ENCODE measurements around the gene LRRN1.
"Not testable (repeated sequence)": the region's sequence is repeated elsewhere in the genome, so short reads cannot be mapped to it uniquely, and the experiment has no call there.

The LRRN1 gene

DNA sequence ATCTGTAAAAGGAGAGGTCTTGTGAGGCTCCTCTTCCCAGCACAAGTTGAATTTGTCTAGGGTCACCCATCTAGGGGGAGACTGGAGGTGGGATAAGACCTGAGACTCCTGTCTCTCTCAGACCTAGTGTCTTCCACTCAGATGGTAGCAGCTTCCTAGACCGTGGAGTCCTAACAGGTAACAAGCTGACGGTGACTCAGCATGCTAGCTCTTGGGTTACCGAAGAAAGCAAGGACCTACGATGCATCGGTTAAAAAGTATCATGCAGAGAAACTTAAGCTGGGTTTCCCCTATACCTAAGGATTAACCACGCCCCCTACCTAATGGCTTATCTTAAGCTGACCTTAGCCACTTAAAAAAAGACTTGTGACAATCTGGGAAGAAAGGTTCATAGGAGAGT is 7.6 kb downstream of the LRRN1 start:
- no peak for DNase-seq (ENCODE audit: low read depth in 2 of 2)

DNA sequence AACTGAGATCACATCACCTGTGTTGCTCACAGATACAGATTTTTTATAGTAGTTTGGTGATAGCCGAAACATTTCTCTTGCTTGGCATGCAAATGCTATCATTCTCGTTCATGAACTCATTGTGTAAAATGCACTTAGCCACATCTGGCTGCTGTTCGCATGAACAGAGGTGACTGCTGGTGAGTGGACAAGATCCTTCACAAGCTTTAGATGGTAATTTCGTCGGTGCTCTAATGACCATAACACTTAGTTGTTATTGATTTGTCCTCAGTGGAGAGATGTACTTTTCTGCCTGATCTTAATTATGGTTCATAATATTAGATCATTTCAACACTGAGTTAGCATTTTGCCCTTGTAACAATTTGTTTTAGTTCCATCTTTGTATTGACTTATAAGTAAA is 13.8 kb downstream of the LRRN1 start:
- DNase-seq (ENCODE audit: low read depth in 2 of 2): no peak

DNA sequence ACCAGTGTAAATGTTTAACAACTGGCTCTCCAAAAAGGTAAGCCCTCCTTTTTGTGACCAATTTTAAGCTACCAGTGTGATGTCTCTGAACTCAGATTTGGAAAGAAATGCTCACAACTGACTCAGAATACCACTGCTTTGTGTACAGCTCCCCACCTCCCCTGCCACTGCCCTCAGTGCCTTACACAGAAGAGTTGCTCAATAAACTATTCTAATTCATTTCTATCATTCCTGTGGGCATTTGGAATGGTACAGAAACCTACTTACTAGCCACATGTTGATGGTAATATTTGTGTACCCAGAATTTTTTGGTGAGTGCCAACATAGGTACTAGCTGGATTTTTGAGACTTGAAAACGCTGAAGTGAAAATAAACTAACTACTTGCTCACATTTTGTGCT is 16.0 kb downstream of the LRRN1 start:
- no peak for DNase-seq (ENCODE audit: low read depth in 2 of 2)

DNA sequence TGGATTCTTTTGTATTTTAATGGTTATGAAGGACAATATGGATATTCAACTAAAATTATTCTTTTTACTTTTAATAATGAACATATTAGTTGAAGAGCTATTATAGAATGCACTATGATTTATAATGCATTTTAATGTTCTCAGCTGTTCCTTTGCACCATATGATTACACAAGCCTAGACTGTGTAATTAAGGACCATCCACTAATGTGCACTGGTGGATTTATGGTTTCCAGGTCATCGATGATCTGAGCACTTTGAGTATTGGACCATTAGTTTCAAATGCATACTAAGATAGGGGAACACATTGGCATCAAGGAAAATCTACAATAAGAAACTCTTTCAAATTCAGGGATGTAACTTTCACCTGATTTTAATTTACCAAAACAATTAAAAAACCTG is 16.8 kb downstream of the LRRN1 start:
- DNase-seq (ENCODE audit: low read depth in 2 of 2): no peak

DNA sequence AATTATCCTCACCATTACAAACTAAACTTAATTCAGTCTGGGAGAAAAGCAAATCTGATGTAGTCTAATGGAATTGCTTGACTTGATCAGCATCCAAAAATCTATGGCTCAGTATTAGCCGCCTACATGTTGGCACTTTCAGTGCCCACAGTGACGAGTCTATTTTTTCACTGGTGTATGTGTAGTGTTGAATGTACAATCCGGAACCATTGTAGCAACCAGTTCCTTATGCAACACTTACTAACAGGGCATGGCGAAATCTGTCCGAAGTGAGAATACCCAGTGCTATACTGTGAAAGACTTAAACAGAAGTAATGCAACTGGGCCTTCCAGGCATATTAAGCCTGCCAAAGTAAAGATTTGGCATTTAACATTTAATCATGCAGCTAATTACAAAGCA is 18.6 kb downstream of the LRRN1 start:
- DNase-seq (ENCODE audit: low read depth in 2 of 2): no peak

DNA sequence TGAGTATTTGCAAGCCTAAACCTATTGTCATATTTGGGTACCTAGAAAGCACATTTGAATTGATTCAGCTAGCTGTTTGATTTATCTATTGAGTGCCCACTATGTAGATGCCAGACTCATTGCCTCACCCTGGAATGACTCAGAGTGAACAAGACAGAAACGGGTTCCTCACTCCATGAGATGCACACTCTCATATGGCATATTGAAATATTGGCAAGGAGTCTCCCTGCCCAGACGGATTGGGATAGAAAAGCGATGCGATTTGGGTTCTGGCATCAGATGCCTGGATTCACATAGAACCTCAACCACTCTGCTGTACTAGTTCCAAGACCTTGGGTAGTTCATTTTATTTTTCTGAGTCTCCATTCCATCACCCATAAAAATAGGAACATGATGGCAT is 22.5 kb downstream of the LRRN1 start:
- DNase-seq (ENCODE audit: low read depth in 2 of 2): no peak

DNA sequence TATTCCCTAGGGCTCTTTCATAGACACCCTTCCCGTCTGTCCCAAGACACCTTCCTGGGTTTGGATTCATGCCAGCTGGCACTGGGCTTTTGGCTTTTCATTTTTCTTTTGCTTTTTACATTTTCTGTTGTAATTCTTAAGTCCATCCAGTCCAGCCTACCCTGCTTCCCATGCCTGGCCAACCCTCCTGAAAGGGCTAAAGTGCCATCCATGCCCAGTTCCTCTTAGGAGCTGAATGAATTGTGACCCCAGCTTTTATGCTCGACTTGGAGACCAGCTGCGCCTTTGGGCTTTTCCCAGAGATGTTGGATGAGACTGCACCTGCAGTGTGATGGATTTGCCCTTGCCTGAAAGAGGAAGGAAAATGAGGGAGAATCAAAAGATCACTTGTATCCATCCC is 25.8 kb downstream of the LRRN1 start:
- no peak for DNase-seq (ENCODE audit: low read depth in 2 of 2)

DNA sequence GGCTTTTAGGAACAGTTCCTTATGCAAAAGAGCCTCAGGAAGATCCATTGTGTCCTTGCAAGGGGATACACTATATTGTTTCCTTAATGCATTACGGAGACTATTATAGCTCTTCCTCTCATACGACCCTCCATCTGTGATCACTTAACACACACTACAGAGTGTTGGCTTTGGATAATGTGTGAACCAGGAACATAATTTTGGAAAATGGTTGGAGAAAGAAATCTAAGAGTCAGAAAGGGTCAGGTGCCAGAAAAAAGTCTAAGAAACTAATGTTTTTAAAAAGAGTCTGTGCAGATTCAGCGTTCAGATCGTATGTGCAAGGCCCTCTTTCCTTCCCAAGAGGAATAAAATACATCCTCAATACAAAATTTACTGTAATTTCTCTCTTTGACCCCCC is 27.3 kb downstream of the LRRN1 start:
- no peak for DNase-seq (ENCODE audit: low read depth in 2 of 2)

DNA sequence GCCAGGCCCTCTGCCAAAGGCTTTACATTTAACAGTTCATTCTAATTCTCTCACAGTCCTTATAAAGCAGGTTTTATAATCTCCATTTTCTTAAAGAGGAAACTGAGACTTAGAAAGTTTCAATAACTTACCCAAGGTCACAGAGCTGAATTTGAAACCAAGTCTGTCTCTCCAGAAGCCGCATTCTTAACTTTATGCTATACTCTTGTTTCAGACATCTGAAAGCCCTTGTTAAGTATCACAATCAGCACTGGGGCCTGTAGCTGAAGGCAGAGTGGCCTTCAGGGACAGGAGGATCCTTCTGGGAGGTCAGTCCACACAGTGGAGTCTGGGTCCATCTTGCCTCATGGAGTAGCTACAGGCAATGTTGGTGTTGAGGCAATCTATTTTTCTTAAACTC is 27.9 kb downstream of the LRRN1 start:
- no peak for DNase-seq (ENCODE audit: low read depth in 2 of 2)

DNA sequence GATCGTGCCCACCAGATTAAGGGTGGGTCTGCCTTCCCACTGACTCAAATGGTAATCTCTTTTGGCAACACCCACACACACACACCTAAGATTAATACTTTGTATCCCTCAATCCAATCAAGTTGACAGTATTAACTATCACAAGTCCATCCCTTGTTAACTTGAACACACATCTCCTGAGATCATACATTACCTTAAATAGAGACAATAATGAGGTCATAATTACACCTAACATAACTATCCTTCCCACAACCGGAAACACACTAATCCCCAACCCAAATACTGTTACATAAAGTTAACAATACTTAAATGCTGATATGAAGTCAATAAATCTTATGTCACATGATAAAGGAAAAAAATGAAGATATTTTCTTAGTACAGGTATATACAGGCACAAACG is 29.2 kb downstream of the LRRN1 start:
- DNase-seq (ENCODE audit: low read depth in 2 of 2): not testable (repeated sequence)

DNA sequence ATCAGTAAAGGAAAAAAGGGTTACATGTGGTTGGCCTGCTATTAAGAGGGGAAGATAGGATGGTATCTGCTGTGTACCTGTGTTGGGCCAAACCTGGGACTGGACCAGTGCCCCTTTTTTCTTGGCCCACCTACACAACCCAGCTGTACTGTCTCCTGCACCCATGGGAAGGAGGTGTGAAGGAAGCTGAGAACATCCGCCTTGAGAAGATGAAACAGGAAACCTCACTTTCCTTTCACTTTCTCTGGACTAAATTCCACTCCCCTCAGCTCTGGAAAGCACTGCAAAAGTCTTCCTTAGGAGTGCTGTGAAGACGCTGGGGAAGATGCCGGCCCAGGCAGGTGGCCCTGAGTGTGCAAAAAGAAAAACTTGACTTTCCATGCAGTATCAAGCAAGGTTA is 37.6 kb downstream of the LRRN1 start:
- DNase-seq (ENCODE audit: low read depth in 2 of 2): no peak

DNA sequence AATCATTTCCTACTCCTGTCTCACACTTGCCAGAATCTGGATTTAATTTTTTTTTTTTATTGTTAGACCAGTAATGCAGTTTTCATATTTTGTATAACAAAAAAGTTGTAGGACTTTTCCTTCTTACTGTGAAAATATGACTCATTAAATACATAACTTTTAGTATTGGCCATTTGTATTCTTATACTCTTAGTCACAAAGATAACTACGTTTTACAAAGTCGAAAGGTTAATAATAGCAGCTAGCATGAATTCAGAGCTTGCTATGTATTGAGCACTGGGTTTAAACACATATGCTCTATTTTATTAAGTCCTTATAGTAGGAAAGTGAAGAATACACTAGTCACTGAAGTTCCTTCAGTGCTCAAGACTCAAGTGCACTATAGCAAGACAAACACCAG is 43.1 kb downstream of the LRRN1 start:
- no peak for DNase-seq (ENCODE audit: low read depth in 2 of 2)

DNA sequence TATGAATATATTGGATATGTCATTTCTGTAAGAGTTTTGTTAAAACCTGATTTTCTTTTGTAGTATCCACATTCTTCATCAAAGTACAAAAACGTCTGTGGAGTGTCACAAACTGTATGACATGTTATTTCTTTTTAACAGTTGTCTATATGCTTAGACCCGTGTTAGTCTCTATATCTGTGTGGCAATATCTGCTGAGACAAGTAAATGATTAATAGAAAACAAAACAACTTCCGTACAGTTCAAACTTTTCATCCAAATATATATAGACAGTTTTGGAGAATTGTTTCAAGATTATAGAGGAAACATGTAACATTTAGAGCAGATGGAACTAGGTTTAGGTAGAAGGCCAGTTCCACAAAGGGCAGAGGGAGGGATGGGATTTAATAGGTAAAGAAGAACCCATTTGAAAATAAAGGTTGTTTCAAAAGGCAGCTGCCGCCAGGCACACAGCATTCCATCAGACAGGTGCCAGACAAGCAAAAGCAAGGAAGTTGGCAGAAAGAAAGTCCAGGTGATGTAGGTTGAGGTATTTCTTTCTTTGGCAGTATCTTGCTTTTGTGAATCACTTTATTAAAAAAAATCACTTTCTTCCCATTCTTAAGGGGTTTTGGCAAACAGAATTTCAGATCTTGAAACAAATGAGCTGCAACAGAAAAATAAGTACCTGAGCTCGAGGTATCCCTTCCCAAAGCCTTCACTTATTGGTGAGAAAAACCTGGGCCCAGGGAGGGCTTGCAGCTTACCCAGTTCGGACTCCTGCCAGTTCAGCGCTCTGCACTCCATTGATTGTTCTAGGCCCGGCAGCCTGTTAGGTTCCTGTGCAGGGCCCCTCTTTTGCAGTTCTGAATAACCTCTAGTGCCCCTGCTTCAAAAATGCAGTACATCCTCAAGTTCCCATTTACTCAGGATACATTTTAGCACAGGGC is 49.0 kb downstream of the LRRN1 start:
- no peak for DNase-seq (ENCODE audit: low read depth in 2 of 2)

DNA sequence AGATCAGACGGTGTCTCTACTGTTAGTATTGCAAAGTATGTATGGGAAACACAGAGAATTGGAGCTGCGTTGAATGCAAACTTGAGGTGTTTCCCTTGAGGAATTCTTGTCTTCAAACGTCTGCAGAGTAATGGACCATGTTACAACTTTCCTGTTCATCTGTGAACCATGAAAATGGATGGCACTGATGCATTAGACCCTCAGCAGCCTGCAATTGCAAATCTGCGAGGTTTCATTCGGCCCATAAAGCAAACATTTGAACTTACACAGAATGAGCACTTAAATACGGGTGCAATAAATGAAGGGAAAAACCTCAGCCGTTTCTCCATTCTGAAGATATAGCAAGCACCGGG is 49.7 kb downstream of the LRRN1 start:
- DNase-seq (ENCODE audit: low read depth in 2 of 2): no peak

DNA sequence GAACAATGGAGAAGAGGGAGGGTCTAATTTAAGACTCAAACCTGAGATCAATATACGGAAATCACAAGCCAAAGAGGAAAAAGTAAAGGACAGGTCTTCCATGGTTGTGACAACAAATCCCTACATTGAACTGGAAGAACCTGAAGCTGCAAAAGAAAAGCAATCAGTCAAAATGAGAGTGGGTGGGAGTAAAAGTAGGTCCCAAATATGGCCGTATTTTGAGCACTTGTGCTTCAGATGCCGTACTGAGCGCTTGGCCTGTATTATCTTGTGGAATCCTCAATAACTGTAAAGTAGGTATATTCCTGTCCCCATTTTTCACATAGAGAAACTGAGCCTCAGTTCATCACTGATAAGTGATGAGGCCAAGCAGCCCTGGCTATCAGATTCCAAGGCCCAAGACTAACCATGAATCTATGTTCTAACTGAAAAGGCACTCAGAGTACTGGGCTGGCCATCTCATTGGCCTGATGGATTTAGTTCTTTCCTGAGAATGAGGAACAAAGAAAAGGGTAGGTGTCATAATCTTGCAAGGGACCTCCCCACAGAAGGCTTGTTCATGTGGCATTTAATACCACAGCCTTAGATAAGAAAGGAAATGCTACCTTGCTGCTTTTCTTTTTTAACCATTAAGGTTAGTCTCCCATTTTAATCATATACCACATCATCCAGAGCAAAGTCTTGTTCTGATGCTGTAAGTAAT is 52.5 kb downstream of the LRRN1 start:
- no peak for DNase-seq (ENCODE audit: low read depth in 2 of 2)

DNA sequence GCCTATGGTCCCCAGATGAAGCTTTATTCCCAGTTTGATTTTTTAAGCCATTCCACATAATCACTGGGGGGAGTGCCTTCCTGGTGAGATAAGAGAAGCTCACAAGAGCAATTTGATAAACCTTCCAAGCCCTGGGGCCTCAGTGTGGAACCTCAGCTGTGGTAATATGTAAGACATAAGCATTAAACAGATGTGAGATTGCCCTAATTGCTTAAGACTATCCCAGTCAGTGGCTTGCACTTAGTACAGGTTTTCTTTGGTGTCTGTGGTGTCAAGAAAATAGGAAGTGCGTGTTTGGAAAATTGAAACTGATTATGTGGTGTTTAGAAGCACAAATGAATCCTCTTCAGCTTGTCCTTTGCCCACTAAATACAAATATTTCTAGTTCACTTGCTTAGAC is 54.3 kb downstream of the LRRN1 start:
- no peak for DNase-seq (ENCODE audit: low read depth in 2 of 2)

DNA sequence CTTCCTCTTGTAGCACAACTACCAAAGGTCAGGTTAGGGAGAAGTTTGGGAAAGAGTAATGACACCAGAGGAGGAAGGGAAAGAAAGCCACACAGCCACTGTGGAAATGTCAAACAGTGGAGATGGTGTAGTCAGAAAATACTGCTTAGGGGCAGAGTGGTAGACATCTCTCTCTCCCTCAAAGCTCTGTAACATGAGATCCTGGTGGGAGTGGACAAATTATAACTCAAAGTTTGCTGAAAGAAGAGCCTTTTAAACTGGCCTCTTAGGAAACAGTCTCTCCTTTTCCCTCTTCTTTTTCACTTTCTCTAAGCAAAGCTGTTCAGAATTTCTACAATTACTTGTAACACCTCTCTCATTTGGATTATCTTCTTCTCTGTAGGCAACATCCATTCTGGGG is 55.8 kb downstream of the LRRN1 start:
- no peak for DNase-seq (ENCODE audit: low read depth in 2 of 2)

DNA sequence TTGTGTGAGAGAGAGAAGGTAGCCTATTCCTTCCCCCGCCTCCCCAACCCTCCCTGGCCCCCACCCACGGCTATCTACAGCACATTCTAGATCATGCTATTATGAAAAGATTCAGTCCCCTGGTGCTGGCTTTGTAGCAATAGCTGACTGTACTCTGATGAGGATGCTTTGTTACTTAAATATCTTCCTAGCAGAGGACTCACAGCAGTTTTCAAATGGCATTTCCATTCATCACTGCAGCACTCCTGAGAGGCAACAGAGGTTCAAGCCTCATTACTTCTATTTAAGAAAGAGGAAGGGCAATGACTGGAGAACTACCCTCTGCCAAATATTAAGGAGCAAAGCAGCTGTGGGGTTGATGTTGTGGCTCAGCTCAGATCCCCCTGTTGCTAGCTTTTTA is 61.0 kb downstream of the LRRN1 start:
- DNase-seq (ENCODE audit: low read depth in 2 of 2): no peak

DNA sequence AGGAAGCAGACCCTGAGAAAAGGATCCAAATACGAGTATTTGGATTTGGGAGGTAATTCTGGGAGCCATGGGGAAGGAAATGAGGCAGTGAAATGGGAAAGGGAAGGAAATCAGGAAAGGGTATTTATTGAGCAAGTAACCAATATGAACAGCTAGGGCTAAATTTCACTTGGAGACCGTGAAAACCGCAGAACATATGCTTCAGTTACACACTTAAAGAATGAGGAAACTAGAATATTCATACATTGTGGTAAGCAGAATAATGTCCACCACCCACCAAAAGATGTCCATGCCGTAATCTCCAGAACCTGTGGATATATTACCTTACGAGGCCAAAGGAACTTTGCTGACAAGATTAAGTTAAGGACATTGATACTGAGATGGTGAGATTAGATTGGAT is 63.3 kb downstream of the LRRN1 start:
- no peak for DNase-seq (ENCODE audit: low read depth in 2 of 2)

DNA sequence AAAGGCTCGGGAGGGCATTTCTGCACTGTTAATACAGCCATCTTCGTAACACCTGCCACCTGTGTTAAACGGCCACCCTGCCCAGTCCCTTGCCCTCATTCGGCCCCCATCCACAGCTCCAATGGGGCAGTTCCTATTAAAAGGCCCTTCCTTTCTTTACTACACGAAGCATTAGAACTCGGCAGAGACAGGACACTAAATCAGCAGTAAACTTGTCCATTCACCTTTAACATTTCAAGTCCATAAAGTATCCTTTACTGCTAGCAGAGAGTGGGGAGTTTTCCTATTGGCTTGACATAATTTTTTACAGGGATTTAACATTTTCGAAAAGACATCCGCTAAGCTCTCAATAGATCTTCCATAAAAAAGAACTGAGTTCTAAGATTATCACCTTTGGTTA is 76.3 kb downstream of the LRRN1 start:
- no peak for DNase-seq (ENCODE audit: low read depth in 2 of 2)

DNA sequence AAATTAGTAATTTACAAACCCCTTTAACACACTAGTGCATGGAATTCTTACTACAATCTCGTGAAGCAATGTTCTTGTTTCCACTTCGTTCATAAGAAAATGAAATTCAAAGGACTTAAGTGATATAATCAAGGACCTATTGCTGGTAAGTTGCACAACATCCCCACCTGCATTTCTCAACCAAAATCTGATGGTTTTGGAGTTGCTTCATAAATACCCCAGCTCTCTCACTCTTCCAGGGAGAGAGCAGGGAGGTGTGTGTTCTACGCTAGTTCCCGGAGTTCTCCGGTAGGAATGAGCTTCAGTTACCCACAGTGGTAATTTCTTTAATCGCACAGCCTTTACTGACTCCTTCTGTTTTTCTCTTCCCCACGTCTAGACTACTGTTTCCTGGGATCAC is 81.8 kb downstream of the LRRN1 start:
- no peak for DNase-seq (ENCODE audit: low read depth in 2 of 2)

DNA sequence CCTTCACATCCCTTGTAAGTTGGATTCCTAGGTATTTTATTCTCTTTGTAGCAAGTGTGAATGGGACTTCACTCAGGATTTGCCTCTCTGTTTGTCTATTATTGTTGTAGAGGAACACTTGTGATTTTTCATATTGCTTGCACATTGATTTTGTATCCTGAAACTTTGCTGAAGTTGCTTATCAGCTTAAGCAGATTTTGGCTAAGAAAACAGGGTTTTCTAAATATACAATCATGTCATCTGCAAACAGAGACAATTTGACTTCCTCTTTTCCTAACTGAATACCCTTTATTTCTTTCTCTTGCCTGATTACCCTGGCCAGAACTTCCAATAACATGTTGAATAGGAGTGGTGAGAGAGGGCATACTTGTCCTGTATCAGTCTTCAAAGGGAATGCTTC is 88.1 kb downstream of the LRRN1 start:
- not testable (repeated sequence) for DNase-seq (ENCODE audit: low read depth in 2 of 2)

DNA sequence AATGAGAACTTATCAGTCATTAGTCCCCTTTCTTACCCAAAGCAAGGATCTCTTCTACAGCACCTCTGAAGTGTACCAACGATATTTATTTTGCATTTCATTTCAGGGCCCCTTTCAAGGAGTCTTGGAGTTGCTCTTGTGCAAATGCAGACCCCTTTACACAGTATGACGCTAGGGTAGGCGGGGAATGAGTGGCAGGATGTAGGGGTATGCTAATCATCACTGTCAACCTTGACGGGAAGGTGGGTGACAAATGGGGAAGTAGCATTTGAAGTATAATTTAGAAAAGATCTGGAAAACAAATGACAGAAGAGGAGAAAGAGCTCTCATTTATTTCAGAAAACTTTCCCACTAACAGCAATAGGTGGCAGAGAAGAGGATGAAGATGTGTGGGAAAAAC is 94.4 kb downstream of the LRRN1 start:
- DNase-seq (ENCODE audit: low read depth in 2 of 2): no peak

All from stimulated activated CD8-positive, alpha-beta memory T cell treated with anti-CD3 and anti-CD28 coated beads, Interleukin-7, amount 100 ng/mL, for 1 hour (primary cell).